ENCODE results near the gene GTF3C4.

DNA sequence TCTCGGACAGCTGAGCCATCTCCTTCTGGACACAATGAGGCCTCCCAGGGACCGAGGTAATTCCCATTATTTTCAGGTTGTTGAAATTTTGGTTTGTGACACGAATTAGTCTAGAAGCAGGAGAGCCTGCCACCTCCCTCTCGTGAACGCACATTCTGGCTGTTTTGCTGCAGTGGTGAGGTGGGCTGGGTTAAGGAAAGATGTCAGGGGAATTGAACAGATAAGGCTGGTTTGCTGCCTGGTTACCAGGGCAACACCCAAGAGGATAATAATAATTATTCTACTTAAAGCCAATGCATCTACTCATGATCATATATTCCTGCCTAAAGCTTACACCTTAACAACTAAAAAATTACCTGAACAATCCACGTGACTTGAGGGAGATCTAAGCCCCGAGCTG lies 38.6 kb upstream of the GTF3C4 start:
- TF ChIP-seq POLR2AphosphoS5 (IDR thresholded peaks at IDR 0.05; ENCODE audit: borderline replicate concordance, low read depth, low read length) (no peak), EZH2 (IDR thresholded peaks at IDR 0.05) (no peak), FOXP2 (optimal IDR thresholded peaks at IDR 0.05; ENCODE audit: control extremely low read depth, extremely low read length, insufficient read depth) (no peak)

Data from SK-N-MC (cell line).